Measurements from ENCODE around the gene AMBN.

Gene AMBN

GRCh38 chr4:70591955-70592582 is at the start of gene AMBN:
TSS of gene AMBN (plus strand) at chr4:70592256. CDS start at chr4:70592359, 103 bp downstream.
- in situ Hi-C loops (cut with MboI; ENCODE audit: low sequenced_read_pairs), result no loop called here

GRCh38 chr4:70544279-70544868 is 47.7 kb upstream of the AMBN start:
- in situ Hi-C loops (cut with MboI; ENCODE audit: low sequenced_read_pairs), result no loop called here

GRCh38 chr4:70556856-70557255 is 35.2 kb upstream of the AMBN start:
- in situ Hi-C loops (cut with MboI; ENCODE audit: low sequenced_read_pairs), result no loop called here

GRCh38 chr4:70559211-70559830 is 32.7 kb upstream of the AMBN start:
- in situ Hi-C loops (cut with MboI; ENCODE audit: low sequenced_read_pairs), result no loop called here

GRCh38 chr4:70559924-70560323 is 32.1 kb upstream of the AMBN start:
- in situ Hi-C loops (cut with MboI; ENCODE audit: low sequenced_read_pairs), result no loop called here

- in situ Hi-C loops (cut with MboI; ENCODE audit: low sequenced_read_pairs), result no loop called here
Measured at GRCh38 chr4:70564033-70564432, 28.0 kb upstream of the AMBN start.

GRCh38 chr4:70570796-70571195 is 21.3 kb upstream of the AMBN start:
- in situ Hi-C loops (cut with MboI; ENCODE audit: low sequenced_read_pairs), result no loop called here

- in situ Hi-C loops (cut with MboI; ENCODE audit: low sequenced_read_pairs), result no loop called here
Measured at GRCh38 chr4:70571772-70572171, 20.3 kb upstream of the AMBN start.

GRCh38 chr4:70575964-70576363 is 16.1 kb upstream of the AMBN start:
- in situ Hi-C loops (cut with MboI; ENCODE audit: low sequenced_read_pairs), result no loop called here

- in situ Hi-C loops (cut with MboI; ENCODE audit: low sequenced_read_pairs), result no loop called here
Measured at GRCh38 chr4:70577220-70577927, 14.7 kb upstream of the AMBN start.

GRCh38 chr4:70581980-70582379 is 10.1 kb upstream of the AMBN start:
- in situ Hi-C loops (cut with MboI; ENCODE audit: low sequenced_read_pairs), result no loop called here

GRCh38 chr4:70583952-70584834 is 7.9 kb upstream of the AMBN start:
- in situ Hi-C loops (cut with MboI; ENCODE audit: low sequenced_read_pairs), result no loop called here

- in situ Hi-C loops (cut with MboI; ENCODE audit: low sequenced_read_pairs), result no loop called here
Measured at GRCh38 chr4:70586841-70587240, 5.2 kb upstream of the AMBN start.

GRCh38 chr4:70589785-70590184 is 2.3 kb upstream of the AMBN start:
- in situ Hi-C loops (cut with MboI; ENCODE audit: low sequenced_read_pairs), result no loop called here

GRCh38 chr4:70594196-70594595 is 2.1 kb downstream of the AMBN start:
- in situ Hi-C loops (cut with MboI; ENCODE audit: low sequenced_read_pairs), result no loop called here

- in situ Hi-C loops (cut with MboI; ENCODE audit: low sequenced_read_pairs), result no loop called here
Measured at GRCh38 chr4:70600305-70600704, 8.2 kb downstream of the AMBN start.

GRCh38 chr4:70600977-70601376 is 8.9 kb downstream of the AMBN start:
- in situ Hi-C loops (cut with MboI; ENCODE audit: low sequenced_read_pairs), result no loop called here

- in situ Hi-C loops (cut with MboI; ENCODE audit: low sequenced_read_pairs), result no loop called here
Measured at GRCh38 chr4:70601422-70602039, 9.5 kb downstream of the AMBN start.

GRCh38 chr4:70603856-70604255 is 11.8 kb downstream of the AMBN start:
- in situ Hi-C loops (cut with MboI; ENCODE audit: low sequenced_read_pairs), result no loop called here

- in situ Hi-C loops (cut with MboI; ENCODE audit: low sequenced_read_pairs), result no loop called here
Measured at GRCh38 chr4:70606459-70606858, 14.4 kb downstream of the AMBN start.

All from HL-60/S4 treated with retinoic acid at 250 ng/mL for 4 days and 3 days (cell line).